Peyer's patch (tissue), 4 donors: ENCODE results near the gene BANP. TPM values are rescaled to one million over a fixed set of nuclear protein-coding genes. Genes with fewer than 3 reads are reported as not detected.
A peak's percentile ranks its signal among the peaks of the same experiment; 100 is the strongest.
"Not testable (repeated sequence)": the region's sequence is repeated elsewhere in the genome, so short reads cannot be mapped to it uniquely, and the experiment has no call there.

ENCODE experiments used
- DNase-seq, 3 donors: peaks; one replicate each; pipeline ENCODE4 v3.0.0-alpha.2; 2017 to 2019
- H3K27ac ChIP-seq, 4 donors: fragments of 200-600 bp; sonication (generic); one replicate each; pipeline ENCODE4 v1.5.1; 2016 to 2019
- H3K27me3 ChIP-seq, 2 donors: fragments of 200-600 bp; sonication (generic); one replicate each; pipeline ENCODE4 v1.5.1; 2019
- H3K36me3 ChIP-seq, 3 donors: fragments of 200-600 bp; sonication (generic); one replicate each; pipeline ENCODE4 v1.5.1; 2016 to 2019
- H3K4me1 ChIP-seq, 4 donors: fragments of 200-600 bp; sonication (generic); one replicate each; pipeline ENCODE4 v1.5.1; 2016 to 2019
- H3K4me3 ChIP-seq, 4 donors: fragments of 200-600 bp; sonication (generic); 1 replicate in 3 of 4; 2 replicates in 1 of 4; pipeline ENCODE4 v1.5.1; 2016 to 2019; ENCODE audit warnings: mild to moderate bottlenecking in 1 of 4
- H3K9me3 ChIP-seq, 4 donors: fragments of 200-600 bp; sonication (generic); one replicate each; pipeline ENCODE4 v1.5.1; 2016 to 2019; ENCODE audit warnings: mild to moderate bottlenecking in 1 of 4
- CTCF ChIP-seq, 6 experiments: fragments of 450-650 bp in 4 of 6; fragments of 200-600 bp in 2 of 6; sonication (generic) in 1 of 6; IDR thresholded peaks; one replicate each; pipeline ENCODE4 v1.5.1; 2017 to 2019; ENCODE audit warnings: antibody characterized with exemption in 6 of 6, mild to moderate bottlenecking in 3 of 6, moderate library complexity in 1 of 6
- POLR2A ChIP-seq, 2 donors: fragments of 450-650 bp; IDR thresholded peaks; one replicate each; pipeline ENCODE4 v1.5.1; 2017; ENCODE audit warnings: antibody characterized with exemption in 2 of 2, mild to moderate bottlenecking in 2 of 2, moderate library complexity in 2 of 2
- total RNA-seq, 4 donors: library from RNA; depleted of rRNA; stranded (reverse); fragments of >200 nt; gene quantifications; one replicate each; pipeline ENCODE4 v1.1.0, GENCODE V29; 2016

The BANP gene
- total RNA-seq, 4 donors from 2014 or later, result 27.6 to 113 (median 42.7) TPM

DNA sequence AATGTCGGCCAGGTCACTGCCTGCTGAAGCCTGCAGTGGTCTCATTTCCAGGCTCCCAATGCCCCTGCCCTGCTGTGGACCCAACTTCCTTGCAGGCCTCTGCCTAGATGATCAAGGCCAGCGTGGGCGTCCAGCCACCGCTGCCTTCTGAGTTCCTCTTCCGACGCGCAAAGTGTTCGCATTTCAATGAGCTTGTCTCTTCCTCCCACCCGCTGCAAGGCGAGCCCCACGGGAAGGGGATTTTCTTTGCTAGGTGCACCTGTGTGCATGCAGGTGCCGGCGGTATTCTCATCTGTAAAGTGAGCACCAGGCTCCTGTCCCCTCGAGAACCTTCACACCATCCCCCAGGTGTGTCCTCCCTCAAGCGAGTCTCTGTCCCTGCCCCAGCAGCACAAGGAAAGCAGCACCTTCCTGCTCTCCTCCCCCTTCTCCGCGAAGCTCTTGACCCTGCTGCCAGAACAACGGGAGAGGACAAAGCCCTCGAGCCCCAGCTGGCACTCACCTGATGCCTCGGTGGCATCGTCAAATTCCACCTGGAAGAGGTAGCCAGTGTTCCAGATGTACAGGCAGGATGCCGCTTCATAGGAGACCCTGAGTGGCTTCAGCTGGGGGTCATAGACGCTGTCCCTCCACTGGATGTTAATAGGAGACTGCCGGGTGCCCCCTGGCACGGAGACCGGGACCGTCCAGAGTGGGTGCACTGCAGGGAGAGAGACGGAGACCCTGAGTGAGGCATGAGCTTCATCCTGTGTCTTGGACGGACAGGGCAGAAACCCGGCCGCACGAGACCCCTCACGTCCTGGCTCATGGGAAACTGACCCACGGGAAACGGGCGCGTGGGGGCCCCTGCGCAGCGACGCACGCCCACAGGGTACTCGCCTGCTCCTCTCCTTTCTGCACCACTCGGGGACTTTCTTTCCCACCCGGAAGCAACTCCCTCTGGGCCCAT is 24.7 kb upstream of the BANP start:
- TF ChIP-seq CTCF (IDR thresholded peaks at IDR 0.05) (no peak), POLR2A (IDR thresholded peaks at IDR 0.05) (no peak)
- no peaks in the 10 kb centered on the region for H3K36me3 ChIP-seq
- H3K4me3 ChIP-seq, result no peak overlapping the region
- peak overlapping the region in 1 of 4 donors; percentile 8 for H3K27ac ChIP-seq
- H3K4me1 ChIP-seq, result peaks cover 0 to 9% (median 0%) of the 10 kb centered on the region in 4 donors
- H3K27me3 ChIP-seq, result no peaks in the 10 kb centered on the region
- H3K9me3 ChIP-seq, result no peaks in the 10 kb centered on the region
- DNase-seq, result peak in 2 of 3 donors; percentile 66 to 79

DNA sequence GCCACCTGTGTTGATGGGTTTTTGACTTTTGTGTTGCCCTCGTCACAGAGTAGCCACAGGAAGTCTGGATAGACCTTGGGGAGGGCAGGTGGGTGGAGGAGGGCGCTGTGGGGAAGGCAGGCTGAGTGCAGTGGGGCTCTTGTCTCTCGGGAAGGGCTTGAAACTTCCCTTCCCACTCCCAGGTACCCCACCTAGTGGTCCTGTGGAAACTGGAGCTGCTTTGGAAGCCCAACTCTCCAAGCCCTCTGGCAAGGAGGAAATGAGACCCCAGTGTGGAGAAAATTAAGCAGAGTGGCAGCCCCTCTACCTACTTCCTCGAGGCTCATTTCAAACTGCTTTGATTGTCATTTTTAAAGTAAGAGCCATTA is 24.1 kb upstream of the BANP start:
- no peak for TF ChIP-seq POLR2A (IDR thresholded peaks at IDR 0.05)
- no peak for TF ChIP-seq CTCF (IDR thresholded peaks at IDR 0.05)
- DNase-seq, result no peak
- no peaks in the 10 kb centered on the region for H3K27me3 ChIP-seq

DNA sequence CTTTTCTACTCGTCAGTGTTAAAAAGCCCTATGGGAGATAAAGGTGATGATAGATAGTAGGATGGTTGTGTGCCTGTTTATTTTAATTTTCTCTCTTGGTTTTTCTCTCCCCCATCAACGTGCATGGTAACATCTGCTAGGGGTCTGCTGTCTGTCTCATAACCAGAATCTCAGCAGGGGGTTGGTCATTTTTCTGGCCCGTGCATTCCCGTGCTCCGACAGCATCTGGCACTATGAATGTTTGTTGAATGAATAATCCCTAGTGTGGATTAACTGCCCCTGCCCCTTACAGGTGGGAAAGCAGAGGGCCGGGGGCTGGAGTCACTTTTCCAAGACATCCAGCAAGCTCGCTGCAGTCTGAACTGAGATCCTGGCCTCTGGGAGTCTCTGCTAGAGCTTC is 21.2 kb upstream of the BANP start:
- H3K27me3 ChIP-seq, result no peaks in the 10 kb centered on the region
- peaks cover 0 to 4% (median 0%) of the 10 kb centered on the region in 4 donors for H3K4me1 ChIP-seq
- TF ChIP-seq CTCF (IDR thresholded peaks at IDR 0.05) (no peak), POLR2A (IDR thresholded peaks at IDR 0.05) (no peak)
- no peaks in the 10 kb centered on the region for H3K36me3 ChIP-seq
- no peak overlapping the region for H3K4me3 ChIP-seq
- no peak overlapping the region for H3K27ac ChIP-seq
- no peak for DNase-seq
- no peaks in the 10 kb centered on the region for H3K9me3 ChIP-seq

More for the DNA sequence above, 24.1 kb upstream of the BANP start:
- H3K27ac ChIP-seq, result no peak overlapping the region
- H3K9me3 ChIP-seq, result no peaks in the 10 kb centered on the region
- no peaks in the 10 kb centered on the region for H3K36me3 ChIP-seq
- H3K4me1 ChIP-seq, result peaks cover 0 to 9% (median 0%) of the 10 kb centered on the region in 4 donors
- H3K4me3 ChIP-seq, result no peak overlapping the region

- Histone ChIP-seq H3K4me3 (no peak overlapping the region), H3K9me3 (no peaks in the 10 kb centered on the region), H3K36me3 (no peaks in the 10 kb centered on the region), H3K27ac (no peak overlapping the region), H3K27me3 (no peaks in the 10 kb centered on the region), H3K4me1 (peaks cover 0 to under 1% (median 0%) of the 10 kb centered on the region in 4 donors)
- no peak for DNase-seq
- TF ChIP-seq POLR2A (IDR thresholded peaks at IDR 0.05), result no peak
These were observed 20.8 kb upstream of the BANP start for GRCh38 chr16:87930456-87930855.

- H3K9me3 ChIP-seq, result no peaks in the 10 kb centered on the region
- TF ChIP-seq CTCF (IDR thresholded peaks at IDR 0.05), result no peak
- TF ChIP-seq POLR2A (IDR thresholded peaks at IDR 0.05), result no peak
- H3K27ac ChIP-seq, result no peak overlapping the region
- no peak for DNase-seq
- no peaks in the 10 kb centered on the region for H3K36me3 ChIP-seq
- no peak overlapping the region for H3K4me3 ChIP-seq
- no peaks in the 10 kb centered on the region for H3K27me3 ChIP-seq
- no peaks in the 10 kb centered on the region for H3K4me1 ChIP-seq
These were observed 19.7 kb upstream of the BANP start for GRCh38 chr16:87931504-87931903.

GRCh38 chr16:87932475-87933139 is 18.6 kb upstream of the BANP start:
- not testable (repeated sequence) for H3K36me3 ChIP-seq, H3K4me1 ChIP-seq, H3K27ac ChIP-seq, H3K27me3 ChIP-seq, H3K4me3 ChIP-seq, H3K9me3 ChIP-seq, DNase-seq
